Activated CD4-positive, alpha-beta T cell treated with anti-CD3 and anti-CD28 coated beads, Interleukin-2, Interleukin-4, amounts not matched to agents 100 ng/mL and 50 ng/mL, durations not matched to agents 16 hours and 8 hours (primary cell): ENCODE results near the gene IFIT3.
"Not testable (repeated sequence)": the region's sequence is repeated elsewhere in the genome, so short reads cannot be mapped to it uniquely, and the experiment has no call there.

Experiments
- DNase-seq: peaks from one replicate; pipeline ENCODE4 v3.0.0-alpha.2; 2020; ENCODE audit warnings: low spot score

The IFIT3 gene

GRCh38 chr10:89327803-89328441 is at the start of gene IFIT3:
IFIT3 (plus strand) TSS chr10:89327997; CDS start chr10:89328074, 77 bp downstream.
- DNase-seq, result peak; percentile 30

DNA sequence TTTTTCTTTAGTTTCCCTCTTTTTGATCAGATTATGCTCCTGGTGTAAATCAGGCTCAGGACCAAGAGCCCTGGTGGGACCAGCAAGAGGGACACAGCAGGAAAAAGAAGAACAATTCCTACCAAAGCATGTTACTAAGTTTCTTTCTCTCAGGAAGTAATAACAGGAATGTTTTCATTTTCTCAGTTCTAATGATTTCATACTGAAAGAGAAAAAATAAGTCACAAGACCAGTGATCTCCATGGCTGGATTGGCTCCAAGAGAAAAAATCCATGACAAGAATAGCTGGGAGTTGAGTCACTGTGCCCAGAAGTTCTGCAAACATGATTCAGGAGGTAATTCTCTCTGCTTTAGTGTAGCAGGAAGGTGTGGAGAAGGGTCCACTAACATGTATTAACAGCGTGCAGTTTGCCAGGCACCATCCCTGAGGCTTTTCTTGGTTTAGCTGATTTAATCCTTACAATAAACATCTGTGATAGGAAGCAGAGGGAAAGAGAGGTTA is 49.7 kb upstream of the IFIT3 start:
- no peak for DNase-seq

DNA sequence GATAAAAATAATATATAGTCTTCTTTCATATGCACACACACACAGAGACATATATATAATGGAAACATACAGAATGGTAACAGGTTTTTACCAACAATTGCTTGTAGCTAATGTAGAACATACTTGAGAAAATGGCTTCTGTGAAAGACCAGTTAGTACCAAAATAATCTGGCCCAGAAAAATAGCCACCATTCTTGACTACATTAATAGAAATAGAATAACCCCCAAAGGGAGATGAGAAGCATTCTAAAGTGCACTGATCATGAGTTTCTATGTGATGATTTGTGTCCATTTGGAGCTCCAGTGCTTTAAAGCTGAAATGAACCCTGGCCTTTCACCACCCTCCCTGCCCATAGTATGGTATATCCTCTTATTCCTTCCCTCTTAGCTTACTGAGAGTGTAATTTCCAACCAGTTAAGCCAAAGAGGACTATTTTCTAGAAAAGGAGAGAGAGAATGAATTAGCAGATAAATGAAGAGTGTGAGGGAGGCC is 48.9 kb upstream of the IFIT3 start:
- no peak for DNase-seq

- no peak for DNase-seq
Measured at GRCh38 chr10:89279421-89279869, 48.4 kb upstream of the IFIT3 start.

GRCh38 chr10:89280508-89280907 is 47.3 kb upstream of the IFIT3 start:
- no peak for DNase-seq

DNA sequence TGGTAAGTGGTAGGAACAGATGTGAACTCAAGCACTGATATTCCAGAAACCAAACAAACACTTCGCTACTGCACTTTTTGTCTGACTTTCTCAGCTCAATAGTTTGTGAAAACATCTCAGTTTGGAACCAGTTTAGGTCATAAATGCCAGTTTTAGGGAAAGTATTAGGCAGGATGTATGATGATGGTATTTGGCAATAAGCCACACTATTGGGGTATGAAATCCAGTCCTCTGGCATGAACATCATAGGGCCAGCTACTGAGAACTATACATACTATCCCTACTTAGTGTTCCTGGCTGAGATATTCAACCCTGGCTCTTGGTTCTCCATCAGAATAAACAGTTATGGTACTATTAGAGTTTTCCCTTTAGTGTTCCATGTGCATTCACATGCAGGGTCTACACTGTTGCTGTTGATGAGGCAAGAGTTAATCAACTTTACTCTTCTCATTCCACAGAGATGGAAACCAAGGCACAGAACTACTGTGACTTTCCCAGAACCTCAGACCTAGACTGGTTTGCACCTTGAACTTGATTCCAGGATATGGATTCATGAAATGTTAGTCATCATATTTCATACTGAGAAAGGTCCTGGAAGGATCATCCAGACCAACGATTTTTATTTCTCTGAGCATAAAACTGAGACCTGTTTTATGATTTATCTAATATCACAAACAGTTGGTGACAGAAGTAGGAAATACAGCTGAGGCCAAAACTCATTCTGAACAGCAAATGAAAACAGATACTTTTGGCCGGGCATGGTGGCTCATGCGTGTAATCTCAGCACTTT is 46.0 kb upstream of the IFIT3 start:
- DNase-seq, result no peak

DNA sequence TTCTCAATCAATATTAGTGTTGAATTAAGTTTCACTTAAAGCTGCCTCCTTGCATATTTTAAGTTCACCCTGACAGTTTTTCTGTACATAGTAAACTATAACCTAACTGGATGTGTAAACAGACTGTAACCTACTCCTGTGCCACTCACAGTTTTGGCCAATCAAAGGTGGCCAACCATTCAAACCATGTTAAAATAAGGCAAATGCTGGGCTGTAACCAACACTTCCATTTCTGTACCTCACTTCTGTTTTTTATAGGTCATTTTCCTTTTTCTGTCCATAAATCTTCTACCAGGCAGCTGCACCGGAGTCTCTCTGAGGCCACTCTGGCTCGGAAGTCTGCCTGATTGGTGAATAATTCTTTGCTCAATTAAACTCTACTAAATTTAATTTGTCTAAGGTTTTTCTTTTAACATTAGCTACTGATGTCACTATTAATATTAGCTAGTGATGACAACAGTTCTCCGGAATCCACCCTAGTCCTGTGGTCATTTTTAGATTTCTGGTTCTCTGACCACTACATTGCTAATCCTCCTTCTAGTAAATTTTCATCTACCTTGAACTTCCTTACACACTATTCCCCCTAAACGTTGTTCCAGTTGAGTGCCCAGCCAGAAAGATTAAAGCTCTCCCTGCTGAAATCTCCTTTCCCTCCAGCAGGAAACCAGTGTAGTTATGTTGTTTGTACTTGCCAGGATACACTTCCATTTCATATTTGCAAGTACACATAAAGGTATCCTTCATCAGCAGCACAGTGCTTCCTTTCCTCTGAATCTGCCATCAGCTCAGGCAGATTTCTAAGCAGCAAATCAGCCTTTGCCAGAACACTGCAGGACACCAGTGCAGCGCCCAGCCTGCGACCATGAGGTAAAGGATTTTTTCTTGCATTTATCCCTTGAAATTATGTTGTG is 44.5 kb upstream of the IFIT3 start:
- no peak for DNase-seq

DNA sequence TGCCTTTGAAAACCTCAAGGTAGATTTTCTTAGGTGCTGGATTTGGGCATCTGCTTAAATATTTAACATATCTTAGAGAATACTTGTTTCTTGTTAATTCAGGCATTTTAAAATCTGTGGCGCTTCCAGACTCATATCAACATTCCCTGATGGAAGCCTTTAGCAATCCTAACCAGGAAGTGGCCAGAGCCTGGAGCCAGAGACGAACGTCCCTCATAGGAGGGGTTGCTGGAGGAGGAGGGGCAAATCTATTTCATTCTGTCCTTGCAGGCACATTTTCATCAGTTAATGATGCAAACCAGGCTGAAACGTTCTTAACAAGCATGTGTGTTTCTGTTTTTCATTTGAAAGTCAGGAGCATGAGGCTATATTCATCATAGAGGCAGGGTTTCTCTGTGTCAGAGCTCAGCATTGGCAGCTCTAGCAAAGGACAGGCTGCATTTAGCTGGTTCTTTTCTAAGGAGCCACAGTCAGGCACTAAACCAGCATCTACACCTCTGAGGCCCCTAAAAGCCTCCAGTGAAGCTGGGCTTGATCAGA is 43.8 kb upstream of the IFIT3 start:
- no peak for DNase-seq

- not testable (repeated sequence) for DNase-seq
Measured at GRCh38 chr10:89284711-89285110, 43.1 kb upstream of the IFIT3 start.

GRCh38 chr10:89285303-89285702 is 42.5 kb upstream of the IFIT3 start:
- not testable (repeated sequence) for DNase-seq

GRCh38 chr10:89294721-89295239 is 33.0 kb upstream of the IFIT3 start:
- no peak for DNase-seq

DNA sequence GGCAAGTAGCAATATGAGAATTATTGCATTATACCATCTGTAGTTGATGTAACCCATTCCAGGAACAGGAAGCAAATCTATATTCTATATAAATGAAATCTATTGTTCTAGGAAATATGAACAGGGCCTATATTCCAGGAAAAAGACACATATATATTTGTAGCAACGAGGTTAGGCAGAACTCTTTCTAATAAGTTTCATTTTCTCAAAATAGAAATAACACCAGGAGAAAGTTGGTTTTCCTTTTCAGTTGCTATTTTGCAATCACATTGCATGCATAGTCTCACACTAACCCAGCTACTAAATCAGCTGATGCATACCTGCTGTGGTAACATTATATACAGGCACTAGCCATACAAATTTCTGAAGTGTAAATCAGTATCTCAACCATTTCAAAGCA is 32.2 kb upstream of the IFIT3 start:
- DNase-seq, result peak; percentile 25

DNA sequence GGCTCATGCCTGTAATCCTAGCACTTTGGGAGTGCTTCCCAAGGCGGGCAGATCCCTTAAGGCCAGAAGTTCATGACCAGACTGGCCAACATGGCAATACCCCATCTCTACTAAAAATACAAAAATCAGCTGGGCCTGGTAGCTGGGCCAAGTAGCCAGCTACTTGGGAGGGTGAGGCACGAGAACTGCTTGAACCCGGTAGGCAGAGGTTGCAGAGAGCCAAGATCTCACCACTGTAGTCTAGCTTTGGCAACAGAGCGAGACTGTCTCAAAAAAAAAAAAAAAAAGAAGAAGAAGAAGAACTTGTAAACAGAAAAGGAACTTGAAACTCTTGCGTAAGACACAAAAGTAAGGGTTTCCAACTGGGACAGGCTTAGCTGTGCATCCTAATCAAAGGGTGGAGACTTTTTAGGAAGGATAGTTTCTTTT is 31.6 kb upstream of the IFIT3 start:
- no peak for DNase-seq

DNA sequence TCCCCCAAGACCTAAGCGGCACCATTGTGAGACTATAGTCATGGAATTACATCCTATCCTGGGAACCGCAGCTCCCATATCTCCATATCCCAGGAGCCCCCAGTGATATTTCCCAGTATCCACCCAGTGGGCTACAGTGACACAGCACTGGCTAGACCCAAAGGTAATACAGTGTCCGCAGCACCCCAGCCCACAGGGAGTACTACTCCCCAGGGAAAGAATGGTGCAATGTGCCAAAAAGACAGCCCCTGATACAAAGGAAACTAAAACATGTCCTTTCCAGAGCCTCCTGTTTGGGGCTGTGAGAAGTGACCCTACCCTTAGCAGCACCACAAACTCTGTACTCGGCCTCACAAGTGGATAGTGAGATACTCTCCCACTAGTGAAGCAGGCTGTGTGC is 30.4 kb upstream of the IFIT3 start:
- no peak for DNase-seq

DNA sequence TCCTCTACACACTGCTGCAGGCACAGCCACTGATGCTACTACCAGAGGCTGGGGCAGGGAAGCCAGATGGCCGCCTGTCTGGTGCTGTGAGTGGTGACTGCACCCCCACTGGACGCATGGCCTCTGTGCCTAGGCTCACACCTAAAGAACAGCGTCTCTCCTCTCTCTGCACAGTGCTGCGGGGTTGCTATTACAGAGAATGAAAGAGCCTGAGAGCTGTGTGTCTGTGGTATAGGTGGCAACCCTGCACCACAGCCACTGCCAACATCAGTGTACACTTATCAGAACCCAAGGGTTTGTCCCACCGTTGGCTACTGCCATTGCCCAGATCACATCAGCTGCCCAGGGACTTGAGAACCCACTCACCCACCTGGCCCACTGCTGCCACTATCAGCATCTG is 30.0 kb upstream of the IFIT3 start:
- no peak for DNase-seq

GRCh38 chr10:89299031-89299430 is 28.8 kb upstream of the IFIT3 start:
- no peak for DNase-seq

DNA sequence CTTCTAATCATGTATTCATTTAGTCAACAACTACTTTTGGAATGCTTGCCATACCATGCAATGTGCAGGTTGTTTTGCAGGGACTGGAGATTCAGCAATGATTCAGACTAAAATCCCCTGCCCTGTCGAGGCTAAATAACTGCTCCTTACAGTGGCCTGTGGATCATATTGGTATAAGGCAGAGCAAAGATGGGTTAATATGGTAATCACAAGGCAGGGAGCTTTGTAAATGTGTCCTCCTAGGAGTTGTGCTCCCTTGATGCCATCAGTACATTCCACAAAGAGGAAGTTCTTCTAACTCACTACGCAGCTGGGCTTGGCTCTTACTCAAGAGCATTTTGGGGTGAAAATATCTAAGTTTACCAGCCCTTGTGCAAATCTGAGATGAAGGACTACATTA is 26.6 kb upstream of the IFIT3 start:
- DNase-seq, result no peak

DNA sequence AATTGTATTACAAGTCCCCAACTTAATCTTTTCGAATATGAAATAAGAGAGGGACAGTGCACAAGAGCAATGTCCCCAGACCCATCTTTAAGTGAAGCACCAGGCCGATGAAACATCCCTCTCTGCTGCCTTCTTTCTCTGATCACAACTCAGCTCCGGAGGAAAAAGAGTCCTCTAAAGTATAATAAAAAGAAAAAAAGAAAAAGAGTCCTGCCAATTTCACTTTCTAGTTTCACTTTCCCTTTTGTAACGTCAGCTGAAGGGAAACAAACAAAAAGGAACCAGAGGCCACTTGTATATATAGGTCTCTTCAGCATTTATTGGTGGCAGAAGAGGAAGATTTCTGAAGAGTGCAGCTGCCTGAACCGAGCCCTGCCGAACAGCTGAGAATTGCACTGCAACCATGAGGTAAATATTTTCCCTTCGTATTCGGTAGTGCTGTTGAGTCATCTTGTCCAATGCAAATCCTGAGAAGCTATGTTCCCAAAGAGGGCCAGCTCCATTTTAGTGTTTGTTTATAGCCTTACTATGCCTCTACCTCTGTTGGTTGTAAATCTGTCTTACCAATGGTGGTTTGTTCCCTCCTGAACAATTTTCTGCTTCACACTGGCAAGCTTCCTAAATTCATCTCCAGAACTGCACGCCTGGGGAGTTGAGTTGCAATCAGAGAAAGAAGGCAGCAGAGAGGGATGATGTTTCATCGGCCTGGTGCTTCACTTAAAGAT is 25.9 kb upstream of the IFIT3 start, which contains the start of gene IFIT2:
IFIT2 (plus strand) TSS at position 326 of the 725 bp plus-strand sequence; CDS start at position 404, 78 bp downstream.
- DNase-seq, result peak; percentile 21

- DNase-seq, result no peak
Measured at GRCh38 chr10:89302625-89303024, 25.2 kb upstream of the IFIT3 start.

DNA sequence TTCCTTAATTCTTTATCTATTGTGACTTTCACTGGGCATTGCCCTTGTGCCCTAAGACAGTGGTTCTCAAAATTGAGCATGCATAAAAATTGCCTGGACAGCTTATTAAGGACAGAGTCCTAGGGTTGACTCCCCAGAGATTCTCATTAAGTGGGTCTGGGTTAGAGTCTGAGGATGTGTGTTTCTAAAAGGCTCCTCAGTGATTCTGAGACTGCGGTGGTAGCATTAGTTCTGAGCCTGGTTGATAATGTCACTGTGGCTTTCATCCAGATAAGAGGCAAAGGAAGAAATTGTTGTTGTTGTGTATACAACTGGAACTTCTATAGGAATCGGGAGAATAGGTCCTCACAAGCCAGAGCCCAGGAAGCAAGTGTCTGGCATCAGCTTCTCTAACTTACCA is 24.6 kb upstream of the IFIT3 start:
- DNase-seq, result no peak

DNA sequence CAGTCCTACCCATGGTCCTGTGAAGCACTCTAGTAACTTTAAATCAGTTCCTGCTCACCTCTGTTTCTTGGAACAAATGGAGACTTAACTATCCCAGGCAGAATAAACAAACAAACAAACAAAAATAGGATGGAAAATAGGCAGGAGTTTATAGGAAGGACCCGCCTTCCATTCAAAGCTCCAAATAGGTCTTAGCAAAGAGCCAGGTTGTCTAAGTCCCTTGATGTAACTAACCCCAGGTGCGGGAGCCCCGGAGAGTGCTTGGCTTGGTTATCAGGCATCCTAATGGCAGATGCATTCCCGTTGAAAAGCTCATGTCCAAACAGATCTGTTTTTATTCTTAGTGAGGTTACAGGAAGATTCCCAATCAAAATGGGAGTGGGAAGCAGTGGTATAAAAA is 23.8 kb upstream of the IFIT3 start:
- DNase-seq, result no peak
